H1 (cell line): ENCODE results near the gene EPG5.

Source experiments
- CREB1 ChIP-seq: IDR thresholded peaks from 2 replicates; pipeline ENCODE4 v1.6.1; 2012; ENCODE audit warnings: inconsistent platforms
- CTCF ChIP-seq, 3 experiments: IDR thresholded peaks; 1 replicate in 2 of 3; 2 replicates in 1 of 3; pipeline versions ENCODE4 v1.5.1 to v1.6.1; 2011; ENCODE audit warnings: low read length in 3 of 3, mild to moderate bottlenecking in 3 of 3, inconsistent platforms in 2 of 3, low read depth in 1 of 3, moderate library complexity in 1 of 3; ENCODE audit not compliant: insufficient read depth in 1 of 3; ENCODE audit errors: control extremely low read depth in 1 of 3
- EP300 ChIP-seq, 2 experiments: IDR thresholded peaks; 1 replicate in 1 of 2; 2 replicates in 1 of 2; pipeline ENCODE4 v1.6.1; 2011 to 2012; ENCODE audit warnings: low read depth in 2 of 2, low read length in 2 of 2, mild to moderate bottlenecking in 2 of 2, borderline replicate concordance in 1 of 2, inconsistent platforms in 1 of 2, moderate library complexity in 1 of 2
- JUND ChIP-seq: IDR thresholded peaks from 2 replicates; pipeline ENCODE4 v1.6.1; 2011; ENCODE audit warnings: mild to moderate bottlenecking, improper control_type of control experiment, low read length
- NANOG ChIP-seq: IDR thresholded peaks from 2 replicates; pipeline ENCODE4 v1.6.1; 2011; ENCODE audit warnings: low read length, low read depth, mild to moderate bottlenecking, inconsistent platforms; ENCODE audit not compliant: insufficient read depth, poor library complexity, severe bottlenecking
- POLR2A ChIP-seq, 2 experiments: IDR thresholded peaks; 1 replicate in 1 of 2; 2 replicates in 1 of 2; pipeline ENCODE4 v1.6.1; 2011; ENCODE audit warnings: low read depth in 2 of 2, low read length in 2 of 2, mild to moderate bottlenecking in 2 of 2; ENCODE audit errors: control extremely low read depth in 1 of 2
- POLR2AphosphoS5 ChIP-seq: IDR thresholded peaks from 2 replicates; pipeline ENCODE4 v1.6.1; 2011; ENCODE audit warnings: low read depth, low read length
- RNF2 ChIP-seq: fragments of 200-900, 300-1000 bp; sonication (generic); IDR thresholded peaks from 2 replicates; pipeline ENCODE4 v1.7.1; 2016; ENCODE audit warnings: borderline replicate concordance, low read depth, mild to moderate bottlenecking, antibody characterized with exemption, low read length; ENCODE audit not compliant: poor library complexity, severe bottlenecking; ENCODE audit errors: missing control alignments
- SIRT6 ChIP-seq: IDR thresholded peaks from one replicate; pipeline ENCODE4 v1.7.1; 2012; ENCODE audit warnings: low read length, inconsistent platforms
- TAF1 ChIP-seq: IDR thresholded peaks from 2 replicates; pipeline ENCODE4 v1.6.1; 2011; ENCODE audit warnings: mild to moderate bottlenecking, low read depth, low read length
- TF ChIP-seq, protein P1 (sequence below): IDR thresholded peaks from 2 replicates; pipeline ENCODE4 v1.6.1; 2012; ENCODE audit warnings: low read length, inconsistent platforms

- no peak for TF ChIP-seq EP300 (IDR thresholded peaks at IDR 0.05; ENCODE audit: borderline replicate concordance in 1 of 2, low read depth in 2 of 2, low read length in 2 of 2)
- no peak for TF ChIP-seq POLR2AphosphoS5
- TF ChIP-seq JUND: no peak
- TF ChIP-seq, protein P1, sequence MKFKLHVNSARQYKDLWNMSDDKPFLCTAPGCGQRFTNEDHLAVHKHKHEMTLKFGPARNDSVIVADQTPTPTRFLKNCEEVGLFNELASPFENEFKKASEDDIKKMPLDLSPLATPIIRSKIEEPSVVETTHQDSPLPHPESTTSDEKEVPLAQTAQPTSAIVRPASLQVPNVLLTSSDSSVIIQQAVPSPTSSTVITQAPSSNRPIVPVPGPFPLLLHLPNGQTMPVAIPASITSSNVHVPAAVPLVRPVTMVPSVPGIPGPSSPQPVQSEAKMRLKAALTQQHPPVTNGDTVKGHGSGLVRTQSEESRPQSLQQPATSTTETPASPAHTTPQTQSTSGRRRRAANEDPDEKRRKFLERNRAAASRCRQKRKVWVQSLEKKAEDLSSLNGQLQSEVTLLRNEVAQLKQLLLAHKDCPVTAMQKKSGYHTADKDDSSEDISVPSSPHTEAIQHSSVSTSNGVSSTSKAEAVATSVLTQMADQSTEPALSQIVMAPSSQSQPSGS: no peak
- TF ChIP-seq NANOG: no peak
- no peak for TF ChIP-seq TAF1
- no peak for TF ChIP-seq CTCF (IDR thresholded peaks at IDR 0.05; ENCODE audit: control extremely low read depth in 1 of 3, insufficient read depth in 1 of 3, low read depth in 1 of 3, low read length in 3 of 3)
- TF ChIP-seq CREB1: no peak
- TF ChIP-seq POLR2A (IDR thresholded peaks at IDR 0.05; ENCODE audit: control extremely low read depth in 1 of 2, low read depth in 2 of 2, low read length in 2 of 2): no peak
- TF ChIP-seq RNF2: no peak
- TF ChIP-seq SIRT6: no peak
Measured at GRCh38 chr18:45860492-45860891, 106.6 kb downstream of the EPG5 start.
